ENCODE measurements around the gene PSMB7. TPM values are rescaled to one million over a fixed set of nuclear protein-coding genes. Genes with fewer than 3 reads are reported as not detected.

The PSMB7 gene
- total RNA-seq, 2 experiments from 2014 or later = 69.3 to 71.7 TPM

- Mint-ChIP-seq H3K9me3 (no peaks in the 10 kb centered on the region), H3K4me3 (no peak overlapping the region), H3K4me1 (ENCODE audit: low read depth) (no peaks in the 10 kb centered on the region), H3K27me3 (no peaks in the 10 kb centered on the region), H3K36me3 (ENCODE audit: low read depth) (peaks cover 5% of the 10 kb centered on the region), H3K27ac (no peak overlapping the region)
- Histone ChIP-seq H3K36me3 (ENCODE audit: insufficient read depth, low read length) (no peaks in the 10 kb centered on the region), H3K27me3 (ENCODE audit: control insufficient read depth in 1 of 2, insufficient read depth in 2 of 2, low read length in 2 of 2) (no peaks in the 10 kb centered on the region), H3K4me1 (ENCODE audit: insufficient read depth, low read length) (no peaks in the 10 kb centered on the region), H3K27ac (ENCODE audit: low read depth in 1 of 2, low read length in 2 of 2) (no peak overlapping the region), H3K4me3 (ENCODE audit: low read length) (no peak overlapping the region), H3K9me3 (ENCODE audit: control insufficient read depth in 1 of 2, insufficient read depth in 1 of 2, low read length in 2 of 2) (peaks cover 0 to 19% of the 10 kb centered on the region in 2 experiments)
- CTCF ChIA-PET = no interaction called here
- intact Hi-C loops (cut with DNase I, micrococcal nuclease) = no loop called here
- TF ChIP-seq, protein P1, sequence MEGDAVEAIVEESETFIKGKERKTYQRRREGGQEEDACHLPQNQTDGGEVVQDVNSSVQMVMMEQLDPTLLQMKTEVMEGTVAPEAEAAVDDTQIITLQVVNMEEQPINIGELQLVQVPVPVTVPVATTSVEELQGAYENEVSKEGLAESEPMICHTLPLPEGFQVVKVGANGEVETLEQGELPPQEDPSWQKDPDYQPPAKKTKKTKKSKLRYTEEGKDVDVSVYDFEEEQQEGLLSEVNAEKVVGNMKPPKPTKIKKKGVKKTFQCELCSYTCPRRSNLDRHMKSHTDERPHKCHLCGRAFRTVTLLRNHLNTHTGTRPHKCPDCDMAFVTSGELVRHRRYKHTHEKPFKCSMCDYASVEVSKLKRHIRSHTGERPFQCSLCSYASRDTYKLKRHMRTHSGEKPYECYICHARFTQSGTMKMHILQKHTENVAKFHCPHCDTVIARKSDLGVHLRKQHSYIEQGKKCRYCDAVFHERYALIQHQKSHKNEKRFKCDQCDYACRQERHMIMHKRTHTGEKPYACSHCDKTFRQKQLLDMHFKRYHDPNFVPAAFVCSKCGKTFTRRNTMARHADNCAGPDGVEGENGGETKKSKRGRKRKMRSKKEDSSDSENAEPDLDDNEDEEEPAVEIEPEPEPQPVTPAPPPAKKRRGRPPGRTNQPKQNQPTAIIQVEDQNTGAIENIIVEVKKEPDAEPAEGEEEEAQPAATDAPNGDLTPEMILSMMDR (IDR thresholded peaks at IDR 0.05) = no peak
- no peak for ATAC-seq (ENCODE audit: poor library complexity)
- DNase-seq = no peak
- POLR2A ChIA-PET = interaction anchor here (0.6 kb wide), 1 partner anchor 108 kb away, joined by 5 read pairs; no protein-coding TSS in a partner anchor
Observed at GRCh38 chr9:124341455-124342170, 73.6 kb downstream of the PSMB7 start.

DNA sequence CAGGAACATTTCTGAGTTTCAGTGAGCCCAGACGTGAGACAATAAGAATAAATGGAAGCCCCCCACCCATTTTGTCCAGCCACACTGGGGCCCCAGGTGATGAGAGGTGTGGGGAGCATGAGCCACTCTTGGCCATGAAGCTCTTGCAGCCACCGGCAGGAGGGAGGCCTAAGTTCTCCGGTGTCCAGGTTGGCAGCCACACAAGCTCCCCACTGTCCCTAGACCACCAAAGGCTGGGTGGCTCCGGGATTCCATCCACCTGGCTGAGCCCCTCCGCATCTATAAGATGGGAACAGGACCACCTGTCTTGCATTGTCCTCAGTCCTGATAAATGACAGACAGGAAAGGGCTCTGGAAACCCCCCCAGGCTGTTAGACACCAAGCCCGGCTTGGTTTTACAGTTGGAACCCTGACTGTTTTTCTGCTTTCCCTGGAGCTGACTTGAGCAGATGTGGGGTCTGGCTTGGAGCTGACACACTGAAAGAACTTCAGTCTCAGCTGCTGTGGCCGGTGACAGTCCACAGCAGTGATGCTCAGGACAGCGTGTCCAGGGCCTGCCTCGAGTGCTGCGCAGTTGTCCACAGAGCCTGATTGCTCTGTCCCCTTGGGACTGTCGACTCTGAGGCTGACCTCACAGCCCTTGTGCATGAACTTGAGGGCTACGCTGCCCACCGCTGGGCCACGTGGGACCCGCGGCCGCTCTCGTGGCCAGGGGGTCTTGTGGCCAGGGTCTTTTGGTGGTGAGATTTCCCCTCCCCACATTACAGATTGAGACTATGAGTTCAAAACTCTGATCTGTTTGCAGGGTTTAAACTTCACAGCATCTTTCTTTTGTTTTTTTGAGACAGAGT lies 74.8 kb downstream of the PSMB7 start:
- Mint-ChIP-seq H3K9me3 (no peaks in the 10 kb centered on the region), H3K27ac (no peak overlapping the region), H3K36me3 (ENCODE audit: low read depth) (peaks cover 3% of the 10 kb centered on the region), H3K4me3 (no peak overlapping the region), H3K4me1 (ENCODE audit: low read depth) (no peaks in the 10 kb centered on the region), H3K27me3 (no peaks in the 10 kb centered on the region)
- H3K4me1 ChIP-seq (ENCODE audit: insufficient read depth, low read length) = no peaks in the 10 kb centered on the region
- no peaks in the 10 kb centered on the region for H3K36me3 ChIP-seq (ENCODE audit: insufficient read depth, low read length)
- no peaks in the 10 kb centered on the region for H3K27me3 ChIP-seq (ENCODE audit: control insufficient read depth in 1 of 2, insufficient read depth in 2 of 2, low read length in 2 of 2)
- ChIA-PET POLR2A (no interaction called here), CTCF (no interaction called here)
- intact Hi-C loops (cut with DNase I, micrococcal nuclease) = no loop called here
- peaks cover 0 to 19% of the 10 kb centered on the region in 2 experiments for H3K9me3 ChIP-seq (ENCODE audit: control insufficient read depth in 1 of 2, insufficient read depth in 1 of 2, low read length in 2 of 2)
- no peak overlapping the region for H3K4me3 ChIP-seq (ENCODE audit: low read length)
- no peak for ATAC-seq (ENCODE audit: poor library complexity)
- TF ChIP-seq, protein P1 (IDR thresholded peaks at IDR 0.05) = no peak
- no peak overlapping the region for H3K27ac ChIP-seq (ENCODE audit: low read depth in 1 of 2, low read length in 2 of 2)
- DNase-seq = no peak

DNA sequence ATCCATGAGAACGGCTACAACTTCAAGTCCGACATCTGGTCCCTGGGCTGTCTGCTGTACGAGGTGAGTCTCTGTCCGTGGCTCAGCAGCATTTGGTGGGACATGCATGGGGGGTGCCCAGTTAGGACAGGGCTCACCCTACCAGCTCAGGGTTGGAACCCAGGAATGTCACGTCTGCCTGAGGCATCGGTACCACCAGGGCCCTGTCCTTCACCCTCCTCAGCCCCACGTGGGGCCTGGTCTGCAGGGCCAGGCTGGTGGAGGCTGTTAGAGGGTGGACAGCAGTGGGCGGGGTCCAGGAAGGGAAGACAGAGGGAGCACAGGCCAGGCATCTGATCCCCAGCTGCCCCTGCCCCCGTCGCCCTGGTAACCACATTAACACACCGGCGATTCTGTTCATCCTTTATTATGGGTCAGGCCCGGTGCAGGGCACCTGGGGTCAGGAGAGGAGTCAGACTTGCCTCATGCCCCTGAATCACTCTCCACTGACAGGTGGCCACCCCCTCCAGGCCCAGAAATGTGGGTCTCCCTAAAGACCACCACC lies 75.6 kb downstream of the PSMB7 start:
- H3K36me3 Mint-ChIP-seq (ENCODE audit: low read depth) = no peaks in the 10 kb centered on the region
- Histone ChIP-seq H3K4me1 (ENCODE audit: insufficient read depth, low read length) (no peaks in the 10 kb centered on the region), H3K27me3 (ENCODE audit: control insufficient read depth in 1 of 2, insufficient read depth in 2 of 2, low read length in 2 of 2) (no peaks in the 10 kb centered on the region), H3K36me3 (ENCODE audit: insufficient read depth, low read length) (no peaks in the 10 kb centered on the region), H3K9me3 (ENCODE audit: control insufficient read depth in 1 of 2, insufficient read depth in 1 of 2, low read length in 2 of 2) (peaks cover 0 to 19% of the 10 kb centered on the region in 2 experiments), H3K27ac (ENCODE audit: low read depth in 1 of 2, low read length in 2 of 2) (no peak overlapping the region), H3K4me3 (ENCODE audit: low read length) (no peak overlapping the region)
- ATAC-seq (ENCODE audit: poor library complexity) = no peak
- H3K27ac Mint-ChIP-seq = no peak overlapping the region
- DNase-seq = no peak
- POLR2A ChIA-PET = no interaction called here
- CTCF ChIA-PET = no interaction called here
- TF ChIP-seq, protein P1 (IDR thresholded peaks at IDR 0.05) = no peak
- no peaks in the 10 kb centered on the region for H3K27me3 Mint-ChIP-seq
- no peak overlapping the region for H3K4me3 Mint-ChIP-seq
- no peaks in the 10 kb centered on the region for H3K9me3 Mint-ChIP-seq
- intact Hi-C loops (cut with DNase I, micrococcal nuclease) = no loop called here
- no peaks in the 10 kb centered on the region for H3K4me1 Mint-ChIP-seq (ENCODE audit: low read depth)

Data from CD4-positive, alpha-beta T cell (primary cell).